Measurements from ENCODE around the gene UROS. TPM values are rescaled to one million over a fixed set of nuclear protein-coding genes. Genes with fewer than 3 reads are reported as not detected.

Gene UROS
- total RNA-seq, 1 donor from 2014 or later, result 82.5 TPM

DNA sequence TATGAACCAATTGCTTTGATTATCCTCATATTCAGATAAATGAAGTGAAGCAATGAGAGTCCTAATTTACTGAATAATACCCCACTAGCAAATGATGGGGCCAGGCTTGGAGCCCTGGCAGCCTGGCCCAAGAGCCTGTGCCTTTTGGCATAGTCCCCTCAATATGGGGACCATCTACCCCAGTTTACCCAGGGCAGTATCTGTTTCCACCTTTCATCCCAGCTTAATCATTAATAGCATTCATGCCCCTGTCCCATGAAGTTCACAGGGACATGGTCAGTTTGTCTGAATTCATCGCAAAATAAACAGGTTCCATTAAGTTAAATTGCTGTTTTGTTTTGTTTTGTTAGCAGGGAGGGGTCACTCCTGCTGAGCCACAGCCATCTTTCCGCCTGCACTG, 25.8 kb upstream of the UROS start:
- TF ChIP-seq, protein P1, sequence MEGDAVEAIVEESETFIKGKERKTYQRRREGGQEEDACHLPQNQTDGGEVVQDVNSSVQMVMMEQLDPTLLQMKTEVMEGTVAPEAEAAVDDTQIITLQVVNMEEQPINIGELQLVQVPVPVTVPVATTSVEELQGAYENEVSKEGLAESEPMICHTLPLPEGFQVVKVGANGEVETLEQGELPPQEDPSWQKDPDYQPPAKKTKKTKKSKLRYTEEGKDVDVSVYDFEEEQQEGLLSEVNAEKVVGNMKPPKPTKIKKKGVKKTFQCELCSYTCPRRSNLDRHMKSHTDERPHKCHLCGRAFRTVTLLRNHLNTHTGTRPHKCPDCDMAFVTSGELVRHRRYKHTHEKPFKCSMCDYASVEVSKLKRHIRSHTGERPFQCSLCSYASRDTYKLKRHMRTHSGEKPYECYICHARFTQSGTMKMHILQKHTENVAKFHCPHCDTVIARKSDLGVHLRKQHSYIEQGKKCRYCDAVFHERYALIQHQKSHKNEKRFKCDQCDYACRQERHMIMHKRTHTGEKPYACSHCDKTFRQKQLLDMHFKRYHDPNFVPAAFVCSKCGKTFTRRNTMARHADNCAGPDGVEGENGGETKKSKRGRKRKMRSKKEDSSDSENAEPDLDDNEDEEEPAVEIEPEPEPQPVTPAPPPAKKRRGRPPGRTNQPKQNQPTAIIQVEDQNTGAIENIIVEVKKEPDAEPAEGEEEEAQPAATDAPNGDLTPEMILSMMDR (IDR thresholded peaks at IDR 0.05; ENCODE audit: insufficient read depth, low read length, poor library complexity, severe bottlenecking), result no peak
- Histone ChIP-seq H3K4me3 (ENCODE audit: low read depth, low read length) (no peak overlapping the region), H3K27me3 (ENCODE audit: control insufficient read depth, insufficient read depth, low read length) (no peaks in the 10 kb centered on the region), H3K36me3 (ENCODE audit: control insufficient read depth, insufficient read depth, low read length) (peaks cover 1% of the 10 kb centered on the region)
- DNase-seq (ENCODE audit: low read depth), result no peak

DNA sequence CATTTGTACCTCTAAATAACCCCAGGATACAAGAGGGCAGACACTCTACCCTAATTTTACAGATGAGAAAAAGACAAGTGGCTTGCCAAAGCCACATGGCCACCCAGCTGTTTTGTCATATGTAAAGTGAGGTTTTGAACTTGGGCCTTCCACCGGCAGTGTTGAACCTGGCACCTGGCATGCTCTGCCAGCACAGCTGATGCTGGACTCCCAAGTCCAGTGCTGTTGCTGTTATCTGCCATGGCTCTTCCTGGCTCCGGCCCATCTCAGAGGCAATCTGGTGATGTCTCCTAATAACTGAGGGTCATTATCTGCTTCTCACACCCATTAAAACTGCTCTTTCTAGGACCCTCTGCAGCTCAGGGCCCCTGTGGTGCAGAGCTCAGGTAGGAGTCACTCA, 25.3 kb upstream of the UROS start:
- TF ChIP-seq, protein P1 (IDR thresholded peaks at IDR 0.05; ENCODE audit: insufficient read depth, low read length, poor library complexity, severe bottlenecking), result no peak
- Histone ChIP-seq H3K36me3 (ENCODE audit: control insufficient read depth, insufficient read depth, low read length) (peaks cover 1% of the 10 kb centered on the region), H3K27me3 (ENCODE audit: control insufficient read depth, insufficient read depth, low read length) (no peaks in the 10 kb centered on the region), H3K4me3 (ENCODE audit: low read depth, low read length) (no peak overlapping the region)
- no peak for DNase-seq (ENCODE audit: low read depth)

DNA sequence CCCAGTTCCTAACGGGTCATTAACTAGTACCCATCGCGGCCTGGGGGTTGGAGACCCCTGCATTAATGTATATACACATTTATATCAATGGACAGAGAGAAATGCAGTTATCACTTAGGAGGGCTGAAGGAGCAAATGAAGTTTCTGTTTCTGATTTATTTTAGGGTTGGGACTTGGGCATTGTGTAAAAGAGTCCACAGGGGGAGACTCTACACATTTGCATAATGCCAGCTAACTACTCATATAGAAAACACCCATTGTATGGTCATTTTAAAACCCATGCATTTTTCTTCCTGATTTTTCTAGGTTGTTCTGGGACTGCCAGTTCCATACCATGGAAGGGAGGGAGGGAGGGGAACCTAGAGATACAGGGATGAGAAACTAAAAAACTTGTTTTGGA, 23.8 kb upstream of the UROS start:
- DNase-seq (ENCODE audit: low read depth), result no peak
- TF ChIP-seq, protein P1 (IDR thresholded peaks at IDR 0.05; ENCODE audit: insufficient read depth, low read length, poor library complexity, severe bottlenecking), result no peak
- Histone ChIP-seq H3K4me3 (ENCODE audit: low read depth, low read length) (no peak overlapping the region), H3K36me3 (ENCODE audit: control insufficient read depth, insufficient read depth, low read length) (peaks cover 1% of the 10 kb centered on the region), H3K27me3 (ENCODE audit: control insufficient read depth, insufficient read depth, low read length) (no peaks in the 10 kb centered on the region)

DNA sequence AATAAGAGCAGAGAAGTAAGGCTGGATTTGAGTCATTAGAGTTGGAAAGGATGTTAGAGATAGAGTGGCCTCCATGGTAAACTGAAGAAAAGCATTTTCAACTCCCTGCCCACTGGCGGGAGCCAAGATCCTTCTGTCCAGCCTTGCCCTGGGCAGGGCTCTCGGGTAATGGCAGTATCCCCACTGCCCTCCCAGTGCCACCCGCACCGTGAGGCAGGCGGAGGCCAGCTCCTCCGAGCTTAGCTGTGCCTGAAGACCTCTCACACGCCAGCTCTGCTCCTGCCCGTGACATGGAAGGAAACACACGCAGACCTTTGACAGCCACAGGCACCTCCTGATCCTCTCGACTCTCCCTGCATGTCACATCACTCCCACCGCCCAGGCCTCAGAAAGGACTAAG, 22.6 kb upstream of the UROS start:
- TF ChIP-seq, protein P1 (IDR thresholded peaks at IDR 0.05; ENCODE audit: insufficient read depth, low read length, poor library complexity, severe bottlenecking), result no peak
- Histone ChIP-seq H3K36me3 (ENCODE audit: control insufficient read depth, insufficient read depth, low read length) (peaks cover 1% of the 10 kb centered on the region), H3K27me3 (ENCODE audit: control insufficient read depth, insufficient read depth, low read length) (no peaks in the 10 kb centered on the region), H3K4me3 (ENCODE audit: low read depth, low read length) (no peak overlapping the region)
- no peak for DNase-seq (ENCODE audit: low read depth)

DNA sequence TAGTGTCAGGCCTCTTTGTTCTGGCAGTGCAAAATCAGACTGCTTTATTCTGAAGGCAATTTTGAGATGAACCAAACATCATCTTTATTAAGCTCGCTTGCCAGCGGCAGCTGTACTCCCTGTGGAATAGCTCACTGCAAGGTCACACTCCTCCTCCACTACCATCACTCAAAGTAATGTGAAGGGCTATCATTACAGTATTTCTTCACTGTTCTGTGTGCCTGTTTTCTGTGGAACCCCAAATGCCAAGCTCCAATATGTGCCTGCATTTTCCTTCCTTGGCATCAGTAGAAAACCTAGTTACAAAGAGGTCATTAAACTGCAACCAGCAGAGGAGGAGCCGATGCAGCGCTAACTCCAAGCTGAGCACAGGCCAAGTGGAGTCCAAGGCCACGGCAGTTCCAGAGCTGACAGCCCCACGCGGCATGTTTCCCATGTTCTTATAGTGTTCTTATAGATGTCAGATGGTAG, 21.7 kb upstream of the UROS start:
- peaks cover under 1% of the 10 kb centered on the region for H3K36me3 ChIP-seq (ENCODE audit: control insufficient read depth, insufficient read depth, low read length)
- H3K4me3 ChIP-seq (ENCODE audit: low read depth, low read length), result no peak overlapping the region
- TF ChIP-seq, protein P1 (IDR thresholded peaks at IDR 0.05; ENCODE audit: insufficient read depth, low read length, poor library complexity, severe bottlenecking), result no peak
- no peak for DNase-seq (ENCODE audit: low read depth)
- no peaks in the 10 kb centered on the region for H3K27me3 ChIP-seq (ENCODE audit: control insufficient read depth, insufficient read depth, low read length)

DNA sequence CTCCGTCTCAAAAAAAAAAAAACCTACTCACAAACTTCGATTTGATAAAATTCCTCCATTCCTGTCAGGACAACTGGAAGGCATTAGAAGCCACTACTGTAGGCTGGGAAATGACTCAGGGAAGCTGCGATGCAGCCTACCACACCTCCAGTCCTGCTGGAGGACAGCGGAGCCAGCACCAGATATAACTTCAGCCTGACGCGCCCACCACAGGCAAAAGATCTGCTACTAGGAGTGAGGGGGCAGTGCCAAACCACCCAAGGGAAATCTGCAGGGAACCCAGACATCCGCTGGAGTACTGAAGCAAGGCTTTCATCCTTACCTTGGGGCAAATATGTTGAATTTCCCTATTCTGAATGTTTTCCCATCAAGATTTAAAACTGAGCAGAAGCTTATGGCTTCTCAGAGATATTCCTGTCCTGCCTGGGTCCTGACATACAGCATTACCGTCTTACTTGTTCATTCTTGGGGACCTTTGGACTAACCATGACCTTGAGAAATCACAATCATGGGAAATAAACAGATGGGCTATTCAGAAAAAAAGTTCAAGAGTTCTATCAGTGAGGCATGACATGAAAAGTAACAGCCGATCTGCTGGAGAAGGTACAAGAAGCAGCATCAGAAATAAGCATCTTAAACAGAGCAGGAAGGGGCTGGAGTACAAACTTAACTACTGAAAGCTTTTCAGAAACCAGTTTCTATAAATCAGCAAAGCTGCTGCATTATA, 20.7 kb upstream of the UROS start:
- DNase-seq (ENCODE audit: low read depth), result no peak
- TF ChIP-seq, protein P1 (IDR thresholded peaks at IDR 0.05; ENCODE audit: insufficient read depth, low read length, poor library complexity, severe bottlenecking), result no peak
- no peaks in the 10 kb centered on the region for H3K27me3 ChIP-seq (ENCODE audit: control insufficient read depth, insufficient read depth, low read length)
- H3K4me3 ChIP-seq (ENCODE audit: low read depth, low read length), result no peak overlapping the region
- H3K36me3 ChIP-seq (ENCODE audit: control insufficient read depth, insufficient read depth, low read length), result peaks cover 3% of the 10 kb centered on the region
